Right kidney (tissue), 1 donor: ENCODE measurements around the gene KRTAP24-1.

ENCODE experiments used
- DNase-seq: peaks from one replicate; pipeline ENCODE4 v3.0.0-alpha.2; 2016

KRTAP24-1 gene

GRCh38 chr21:30234050-30234449 is 48.7 kb downstream of the KRTAP24-1 start:
- DNase-seq, result no peak

- DNase-seq, result no peak
Measured at GRCh38 chr21:30233228-30234020, 49.3 kb downstream of the KRTAP24-1 start.

- DNase-seq, result no peak
Measured at GRCh38 chr21:30232011-30232410, 50.7 kb downstream of the KRTAP24-1 start.
